A673 (cell line): Measurements from ENCODE around the gene SFXN1. TPM values are rescaled to one million over a fixed set of nuclear protein-coding genes. Genes with fewer than 3 reads are reported as not detected.

ENCODE experiments used
- BruUV-seq: library from RNA; stranded (reverse); fragments of 400-500 nt; replicated peaks from 2 replicates; lab custom pipeline; 2021; lab: Mats Ljungman, UMichigan
- CTCF ChIA-PET: fragments of 300-600 bp; sonication (Branson Sonifier 250); formaldehyde crosslinking; loops from one replicate; lab custom pipeline; 2022; ENCODE audit warnings: antibody characterized with exemption; lab: Charles Lee
- POLR2A ChIA-PET: fragments of 300-600 bp; sonication (Branson Sonifier 250); formaldehyde crosslinking; loops from one replicate; lab custom pipeline; 2022; ENCODE audit warnings: antibody characterized with exemption; ENCODE audit not compliant: low non-redundant PET; lab: Charles Lee
- DNase-seq: peaks from one replicate; pipeline ENCODE4 v3.0.0-alpha.2; 2015; ENCODE audit warnings: low spot score
- H3K27ac ChIP-seq: fragments of 200-600 bp; sonication (generic); 2 replicates; pipeline ENCODE4 v1.5.1; 2016; ENCODE audit warnings: mixed run types, low read depth, mild to moderate bottlenecking, mixed read lengths, antibody characterized with exemption, low read length; ENCODE audit not compliant: poor library complexity, severe bottlenecking
- H3K27me3 ChIP-seq: fragments of 200-600 bp; sonication (generic); replicated peaks from 2 replicates; pipeline ENCODE4 v1.6.1; 2017; ENCODE audit warnings: mixed run types, low read depth, mild to moderate bottlenecking, mixed read lengths, antibody characterized with exemption, low read length; ENCODE audit not compliant: insufficient read depth, poor library complexity
- H3K36me3 ChIP-seq: fragments of 200-600 bp; sonication (generic); 2 replicates; pipeline ENCODE4 v1.6.1; 2016; ENCODE audit warnings: mixed run types, mild to moderate bottlenecking, mixed read lengths, antibody characterized with exemption, low read length; ENCODE audit not compliant: insufficient read depth, poor library complexity, severe bottlenecking
- H3K4me1 ChIP-seq: fragments of 200-600 bp; sonication (generic); 2 replicates; pipeline ENCODE4 v1.6.1; 2017; ENCODE audit warnings: mixed run types, mild to moderate bottlenecking, mixed read lengths, antibody characterized with exemption, low read length; ENCODE audit not compliant: insufficient read depth, poor library complexity, severe bottlenecking
- H3K4me3 ChIP-seq: fragments of 200-600 bp; sonication (generic); 2 replicates; pipeline ENCODE4 v1.5.1; 2016; ENCODE audit warnings: low read depth, mixed run types, mild to moderate bottlenecking, mixed read lengths, low read length; ENCODE audit not compliant: poor library complexity, severe bottlenecking
- H3K9me3 ChIP-seq: fragments of 200-600 bp; sonication (generic); 2 replicates; pipeline ENCODE4 v1.6.1; 2016; ENCODE audit warnings: mixed run types, low read depth, mild to moderate bottlenecking, mixed read lengths, antibody characterized with exemption, low read length; ENCODE audit not compliant: poor library complexity, severe bottlenecking
- CTCF ChIP-seq: fragments of 300-800, 200-600 bp; sonication (generic); conservative IDR thresholded peaks from 2 replicates; pipeline ENCODE4 v1.5.1; 2017; ENCODE audit warnings: low read depth, mild to moderate bottlenecking, antibody characterized with exemption, low read length, moderate library complexity, mixed read lengths
- EZH2 ChIP-seq: fragments of 200-600 bp; sonication (generic); IDR thresholded peaks from 2 replicates; pipeline ENCODE4 v1.6.1; 2017; ENCODE audit warnings: borderline replicate concordance, low read depth, mild to moderate bottlenecking, mixed read lengths, antibody characterized with exemption, low read length; ENCODE audit not compliant: poor library complexity, severe bottlenecking
- intact Hi-C: fragments of 100-400 bp; cut with micrococcal nuclease; formaldehyde crosslinking; loops from one replicate; pipeline ENCODE4 v1.10.0; 2022; ENCODE audit not compliant: unreplicated experiment
- total RNA-seq: library from RNA; stranded (reverse); gene quantifications from 2 replicates; pipeline ENCODE4 v1.2.3, GENCODE V29; 2021

The SFXN1 gene
- total RNA-seq, 1 experiment from 2014 or later = 108 TPM

GRCh38 chr5:175464074-175464941 is 14.1 kb upstream of the SFXN1 start:
- CTCF ChIA-PET = interaction anchor here (0.6 to 2.0 kb wide), 4 partner anchors 10 to 47 kb away, joined by 3 to 5 read pairs (median 4); partner anchors contain the start of gene SFXN1
- POLR2A ChIA-PET = interaction anchor here (1.0 kb wide), 1 partner anchor 14 kb away, joined by 3 read pairs; the partner anchor contains the start of gene SFXN1
- peak; percentile 65 for TF ChIP-seq CTCF
- no peak for TF ChIP-seq EZH2

GRCh38 chr5:175464942-175465233 is 13.5 kb upstream of the SFXN1 start:
- no TSS peak for BruUV-seq
- H3K36me3 ChIP-seq = no peaks in the 10 kb centered on the region
- intact Hi-C loops = no loop called here
- H3K4me3 ChIP-seq = no peak overlapping the region
- ChIA-PET CTCF (interaction anchor here (0.6 to 2.0 kb wide), 3 partner anchors 9 to 46 kb away, joined by 3 to 5 read pairs (median 3); partner anchors contain the start of gene SFXN1), POLR2A (interaction anchor here (1.0 kb wide), 1 partner anchor 13 kb away, joined by 3 read pairs; the partner anchor contains the start of gene SFXN1)
- no peaks in the 10 kb centered on the region for H3K4me1 ChIP-seq
- no peak overlapping the region for H3K27ac ChIP-seq
- no peak for DNase-seq
- TF ChIP-seq EZH2 (no peak), CTCF (no peak; the same call in 1 of the 2 replicates)
- H3K27me3 ChIP-seq = peaks cover 23% of the 10 kb centered on the region
- no peaks in the 10 kb centered on the region for H3K9me3 ChIP-seq

More at GRCh38 chr5:175464074-175464941, 14.1 kb upstream of the SFXN1 start:
- BruUV-seq = no TSS peak
- Histone ChIP-seq H3K9me3 (no peaks in the 10 kb centered on the region), H3K36me3 (no peaks in the 10 kb centered on the region), H3K4me1 (no peaks in the 10 kb centered on the region), H3K27ac (no peak overlapping the region), H3K27me3 (peaks cover 23% of the 10 kb centered on the region), H3K4me3 (no peak overlapping the region)
- peak; percentile 52 for DNase-seq
- intact Hi-C loops = no loop called here

GRCh38 chr5:175465282-175465681 is 13.1 kb upstream of the SFXN1 start:
- POLR2A ChIA-PET = interaction anchor here (1.0 kb wide), 1 partner anchor 13 kb away, joined by 3 read pairs; the partner anchor contains the start of gene SFXN1
- H3K4me3 ChIP-seq = no peak overlapping the region

More at GRCh38 chr5:175465282-175465681, 13.1 kb upstream of the SFXN1 start:
- H3K27me3 ChIP-seq = peaks cover 23% of the 10 kb centered on the region
- intact Hi-C loops = no loop called here
- CTCF ChIA-PET = interaction anchor here (1.2 to 2.0 kb wide), 2 partner anchors 9 to 13 kb away, joined by 3 to 5 read pairs; partner anchors contain the start of gene SFXN1
- no peaks in the 10 kb centered on the region for H3K9me3 ChIP-seq
- BruUV-seq = no TSS peak
- TF ChIP-seq EZH2 = no peak
- no peak for TF ChIP-seq CTCF
- no peaks in the 10 kb centered on the region for H3K4me1 ChIP-seq
- no peaks in the 10 kb centered on the region for H3K36me3 ChIP-seq
- no peak overlapping the region for H3K27ac ChIP-seq
- DNase-seq = no peak
